ENCODE measurements around the gene YBEY.
"Not testable (repeated sequence)": the region's sequence is repeated elsewhere in the genome, so short reads cannot be mapped to it uniquely, and the experiment has no call there.

YBEY gene

GRCh38 chr21:46294647-46295176 lies 8.6 kb downstream of the YBEY start:
- no peak overlapping the region for H3K9ac ChIP-seq (ENCODE audit: low read length)
- no peaks in the 10 kb centered on the region for H3K27me3 ChIP-seq (ENCODE audit: control insufficient read depth, insufficient read depth, low read length)
- H3K9me3 ChIP-seq (ENCODE audit: control insufficient read depth, low read depth, low read length): no peaks in the 10 kb centered on the region
- H3K4me1 ChIP-seq (ENCODE audit: control insufficient read depth, low read depth, low read length): peaks cover 9% of the 10 kb centered on the region
- H3K4me3 ChIP-seq (ENCODE audit: low read length): no peak overlapping the region
- peaks cover 14% of the 10 kb centered on the region for H3K36me3 ChIP-seq (ENCODE audit: control insufficient read depth, low read depth, low read length)
- no peak overlapping the region for H3K27ac ChIP-seq (ENCODE audit: low read length)

GRCh38 chr21:46295177-46295770 lies 9.1 kb downstream of the YBEY start:
- Histone ChIP-seq H3K27ac (ENCODE audit: low read length) (no peak overlapping the region), H3K9me3 (ENCODE audit: control insufficient read depth, low read depth, low read length) (no peaks in the 10 kb centered on the region), H3K9ac (ENCODE audit: low read length) (no peak overlapping the region)

DNA sequence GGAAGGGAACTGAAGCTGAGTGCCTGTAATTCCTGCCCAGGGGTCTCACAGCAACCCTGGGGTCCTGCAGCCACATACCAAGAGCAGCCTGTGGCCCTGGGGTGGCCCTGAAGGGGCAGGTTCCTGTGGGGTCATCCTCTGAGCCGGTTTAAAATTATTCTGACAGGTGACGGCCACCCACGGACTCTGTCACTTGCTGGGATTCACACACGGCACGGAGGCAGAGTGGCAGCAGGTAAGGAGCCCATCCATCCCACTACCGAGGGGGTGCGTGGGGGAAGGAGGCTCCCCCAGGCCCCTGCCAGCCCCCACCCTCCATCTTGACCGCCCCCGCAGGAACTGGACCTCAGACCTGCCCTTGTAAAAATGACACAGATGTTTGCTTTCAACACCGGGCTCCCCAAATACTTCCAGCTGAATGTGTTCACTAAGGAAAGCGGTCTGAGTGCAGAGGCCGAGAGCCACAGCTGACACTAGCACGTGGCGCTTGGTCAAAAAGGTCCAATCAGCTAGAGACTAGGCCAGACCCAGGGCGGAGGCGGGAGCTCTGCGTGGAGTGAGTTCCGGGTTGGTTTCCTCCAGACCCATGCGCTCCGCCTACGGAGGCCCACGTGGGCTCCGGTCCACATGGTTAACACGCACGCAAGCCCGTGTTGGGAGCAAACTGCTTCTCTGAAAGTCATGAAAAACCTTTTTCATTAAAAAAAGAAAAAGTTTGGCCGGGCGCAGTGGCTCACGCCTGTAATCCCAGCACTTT lies 10.0 kb downstream of the YBEY start:
- Histone ChIP-seq H3K27me3 (ENCODE audit: control insufficient read depth, insufficient read depth, low read length) (no peaks in the 10 kb centered on the region), H3K9ac (ENCODE audit: low read length) (no peak overlapping the region), H3K36me3 (ENCODE audit: control insufficient read depth, low read depth, low read length) (peaks cover 20% of the 10 kb centered on the region), H3K4me3 (ENCODE audit: low read length) (no peak overlapping the region), H3K27ac (ENCODE audit: low read length) (no peak overlapping the region), H3K9me3 (ENCODE audit: control insufficient read depth, low read depth, low read length) (no peaks in the 10 kb centered on the region), H3K4me1 (ENCODE audit: control insufficient read depth, low read depth, low read length) (peaks cover 9% of the 10 kb centered on the region)

More at GRCh38 chr21:46295177-46295770, 9.1 kb downstream of the YBEY start:
- peaks cover 9% of the 10 kb centered on the region for H3K4me1 ChIP-seq (ENCODE audit: control insufficient read depth, low read depth, low read length)
- H3K4me3 ChIP-seq (ENCODE audit: low read length): no peak overlapping the region
- peaks cover 15% of the 10 kb centered on the region for H3K36me3 ChIP-seq (ENCODE audit: control insufficient read depth, low read depth, low read length)
- no peaks in the 10 kb centered on the region for H3K27me3 ChIP-seq (ENCODE audit: control insufficient read depth, insufficient read depth, low read length)

DNA sequence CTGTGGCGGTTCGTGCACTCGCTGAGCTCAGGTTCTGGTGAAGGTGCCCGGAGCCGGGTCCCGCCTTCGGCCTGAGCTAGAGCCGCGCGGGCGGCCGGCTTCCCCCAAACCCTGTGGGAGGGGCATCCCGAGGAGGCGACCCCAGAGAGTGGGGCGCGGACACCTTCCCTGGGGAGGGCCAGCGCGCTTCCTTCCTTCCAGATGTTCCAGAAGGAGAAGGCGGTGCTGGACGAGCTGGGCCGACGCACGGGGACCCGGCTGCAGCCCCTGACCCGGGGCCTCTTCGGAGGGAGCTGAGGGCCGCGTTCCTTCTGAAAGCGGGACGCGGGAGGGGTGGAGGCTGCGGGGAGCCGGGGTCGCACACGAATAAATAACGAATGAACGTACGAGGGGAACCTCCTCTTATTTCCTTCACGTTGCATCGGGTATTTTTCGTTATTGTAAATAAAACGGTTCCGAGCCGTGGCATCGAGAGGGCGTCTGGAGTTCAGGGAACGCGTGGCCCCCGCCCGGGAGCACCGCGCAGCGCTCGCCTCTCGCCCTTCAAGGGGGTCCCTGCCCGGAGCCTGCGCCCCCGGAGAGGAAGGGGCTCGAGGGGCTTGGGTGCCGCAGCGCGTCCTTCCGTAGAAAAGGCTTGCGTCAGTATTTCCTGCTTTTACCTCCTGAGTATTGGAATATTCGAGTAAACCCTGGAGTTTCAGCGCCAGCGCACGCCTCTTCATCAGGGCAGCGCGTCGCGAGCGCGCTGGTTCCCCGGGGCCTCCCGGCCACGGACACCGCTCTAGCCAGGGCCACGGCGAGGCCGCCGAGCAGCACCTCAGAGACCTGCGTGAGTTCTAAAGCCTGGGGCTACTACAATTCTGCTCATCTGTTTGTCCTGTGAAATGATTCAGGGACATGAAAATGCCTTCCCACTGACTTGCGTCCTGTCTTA lies 11.5 kb downstream of the YBEY start:
- no peak overlapping the region for H3K4me3 ChIP-seq (ENCODE audit: low read length)
- H3K9me3 ChIP-seq (ENCODE audit: control insufficient read depth, low read depth, low read length): no peaks in the 10 kb centered on the region
- no peak overlapping the region for H3K9ac ChIP-seq (ENCODE audit: low read length)
- peaks cover 9% of the 10 kb centered on the region for H3K4me1 ChIP-seq (ENCODE audit: control insufficient read depth, low read depth, low read length)
- no peaks in the 10 kb centered on the region for H3K27me3 ChIP-seq (ENCODE audit: control insufficient read depth, insufficient read depth, low read length)
- H3K36me3 ChIP-seq (ENCODE audit: control insufficient read depth, low read depth, low read length): peaks cover 25% of the 10 kb centered on the region
- no peak overlapping the region for H3K27ac ChIP-seq (ENCODE audit: low read length)

- no peak overlapping the region for H3K4me3 ChIP-seq (ENCODE audit: low read length)
- H3K36me3 ChIP-seq (ENCODE audit: control insufficient read depth, low read depth, low read length): peaks cover 25% of the 10 kb centered on the region
- H3K27me3 ChIP-seq (ENCODE audit: control insufficient read depth, insufficient read depth, low read length): no peaks in the 10 kb centered on the region
- no peak overlapping the region for H3K9ac ChIP-seq (ENCODE audit: low read length)
- H3K9me3 ChIP-seq (ENCODE audit: control insufficient read depth, low read depth, low read length): no peaks in the 10 kb centered on the region
- peaks cover 9% of the 10 kb centered on the region for H3K4me1 ChIP-seq (ENCODE audit: control insufficient read depth, low read depth, low read length)
- no peak overlapping the region for H3K27ac ChIP-seq (ENCODE audit: low read length)
Observed at GRCh38 chr21:46299167-46299566, 13.0 kb downstream of the YBEY start.

DNA sequence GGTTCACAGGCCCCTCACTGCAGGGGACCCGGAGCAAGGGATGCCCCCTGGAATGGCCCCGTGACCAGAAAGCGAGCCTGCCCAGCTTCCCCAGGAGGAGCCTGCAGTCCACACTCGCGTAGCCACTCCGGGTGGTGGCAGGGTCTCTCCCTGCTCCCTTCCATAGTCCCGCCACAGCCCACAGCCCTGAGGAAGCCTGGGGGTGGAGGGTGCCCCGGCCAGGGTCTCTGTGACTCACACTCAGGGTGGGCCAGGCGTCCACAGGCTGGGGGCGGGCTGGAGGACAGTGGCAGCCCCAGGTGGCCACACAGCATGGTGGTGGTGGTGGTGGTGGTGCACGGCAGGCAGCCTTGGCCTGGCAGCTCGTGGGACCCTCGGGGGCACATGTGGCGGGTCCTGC lies 15.6 kb downstream of the YBEY start:
- Histone ChIP-seq H3K36me3 (ENCODE audit: control insufficient read depth, low read depth, low read length) (peaks cover 34% of the 10 kb centered on the region), H3K9ac (ENCODE audit: low read length) (no peak overlapping the region), H3K4me1 (ENCODE audit: control insufficient read depth, low read depth, low read length) (no peaks in the 10 kb centered on the region), H3K4me3 (ENCODE audit: low read length) (no peak overlapping the region), H3K27me3 (ENCODE audit: control insufficient read depth, insufficient read depth, low read length) (no peaks in the 10 kb centered on the region), H3K9me3 (ENCODE audit: control insufficient read depth, low read depth, low read length) (no peaks in the 10 kb centered on the region), H3K27ac (ENCODE audit: low read length) (no peak overlapping the region)

DNA sequence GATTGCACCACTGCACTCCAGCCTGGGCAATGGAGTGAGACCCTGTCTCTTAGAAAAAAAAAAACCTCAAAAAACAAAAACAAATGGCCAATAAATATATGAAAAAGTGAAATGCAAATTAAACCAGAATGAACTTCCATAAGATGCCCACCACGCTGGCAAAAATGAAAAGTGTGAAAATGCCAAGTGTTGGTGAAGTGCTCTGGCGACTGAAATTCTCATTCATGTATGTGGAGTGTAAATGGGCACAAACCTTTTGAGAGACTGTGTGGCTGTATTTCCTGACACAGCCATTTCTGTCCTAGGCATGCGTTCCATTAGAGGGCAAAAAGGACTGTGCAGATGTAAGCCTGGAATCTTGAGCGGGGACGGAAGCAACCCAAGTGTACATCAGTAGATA lies 18.3 kb downstream of the YBEY start:
- Histone ChIP-seq H3K27ac (ENCODE audit: low read length) (no peak overlapping the region), H3K4me1 (ENCODE audit: control insufficient read depth, low read depth, low read length) (no peaks in the 10 kb centered on the region), H3K9me3 (ENCODE audit: control insufficient read depth, low read depth, low read length) (no peaks in the 10 kb centered on the region), H3K27me3 (ENCODE audit: control insufficient read depth, insufficient read depth, low read length) (no peaks in the 10 kb centered on the region), H3K4me3 (ENCODE audit: low read length) (no peak overlapping the region), H3K9ac (ENCODE audit: low read length) (no peak overlapping the region), H3K36me3 (ENCODE audit: control insufficient read depth, low read depth, low read length) (peaks cover 45% of the 10 kb centered on the region)

GRCh38 chr21:46304955-46305354 lies 18.8 kb downstream of the YBEY start:
- Histone ChIP-seq H3K4me1 (ENCODE audit: control insufficient read depth, low read depth, low read length) (no peaks in the 10 kb centered on the region), H3K9me3 (ENCODE audit: control insufficient read depth, low read depth, low read length) (no peaks in the 10 kb centered on the region), H3K36me3 (ENCODE audit: control insufficient read depth, low read depth, low read length) (peaks cover 44% of the 10 kb centered on the region), H3K27ac (ENCODE audit: low read length) (no peak overlapping the region), H3K9ac (ENCODE audit: low read length) (no peak overlapping the region), H3K4me3 (ENCODE audit: low read length) (no peak overlapping the region), H3K27me3 (ENCODE audit: control insufficient read depth, insufficient read depth, low read length) (no peaks in the 10 kb centered on the region)

DNA sequence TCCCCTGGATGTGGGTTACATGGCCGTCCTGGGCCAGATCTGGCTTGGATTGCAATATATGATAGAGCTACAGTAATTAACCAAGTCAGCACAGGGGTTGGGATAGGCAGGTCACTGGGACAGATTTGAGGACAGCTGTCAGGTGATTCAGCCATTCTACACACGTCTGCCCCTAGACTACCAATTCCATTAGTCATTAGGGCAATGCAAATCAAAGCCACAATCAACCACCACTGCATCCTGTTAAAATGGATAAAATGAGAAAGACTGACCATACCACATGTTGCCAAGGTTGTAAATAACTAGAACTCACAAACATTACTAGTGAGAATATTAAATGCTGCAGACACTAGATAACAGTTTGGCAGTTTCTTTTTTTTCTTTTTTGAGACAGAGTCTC lies 21.5 kb downstream of the YBEY start:
- Histone ChIP-seq H3K27ac (ENCODE audit: low read length) (no peak overlapping the region), H3K27me3 (ENCODE audit: control insufficient read depth, insufficient read depth, low read length) (no peaks in the 10 kb centered on the region), H3K4me1 (ENCODE audit: control insufficient read depth, low read depth, low read length) (no peaks in the 10 kb centered on the region), H3K36me3 (ENCODE audit: control insufficient read depth, low read depth, low read length) (peaks cover 32% of the 10 kb centered on the region), H3K4me3 (ENCODE audit: low read length) (no peak overlapping the region), H3K9ac (ENCODE audit: low read length) (no peak overlapping the region), H3K9me3 (ENCODE audit: control insufficient read depth, low read depth, low read length) (no peaks in the 10 kb centered on the region)

GRCh38 chr21:46308431-46308830 lies 22.3 kb downstream of the YBEY start:
- Histone ChIP-seq H3K4me1 (ENCODE audit: control insufficient read depth, low read depth, low read length) (no peaks in the 10 kb centered on the region), H3K4me3 (ENCODE audit: low read length) (no peak overlapping the region), H3K36me3 (ENCODE audit: control insufficient read depth, low read depth, low read length) (peaks cover 40% of the 10 kb centered on the region), H3K27me3 (ENCODE audit: control insufficient read depth, insufficient read depth, low read length) (no peaks in the 10 kb centered on the region), H3K9me3 (ENCODE audit: control insufficient read depth, low read depth, low read length) (no peaks in the 10 kb centered on the region), H3K9ac (ENCODE audit: low read length) (no peak overlapping the region), H3K27ac (ENCODE audit: low read length) (no peak overlapping the region)

- peaks cover 33% of the 10 kb centered on the region for H3K36me3 ChIP-seq (ENCODE audit: control insufficient read depth, low read depth, low read length)
- H3K4me1 ChIP-seq (ENCODE audit: control insufficient read depth, low read depth, low read length); H3K27ac ChIP-seq (ENCODE audit: low read length); H3K9ac ChIP-seq (ENCODE audit: low read length); H3K9me3 ChIP-seq (ENCODE audit: control insufficient read depth, low read depth, low read length); H3K27me3 ChIP-seq (ENCODE audit: control insufficient read depth, insufficient read depth, low read length); H3K4me3 ChIP-seq (ENCODE audit: low read length): not testable (repeated sequence)
Observed at GRCh38 chr21:46310260-46310659, 24.1 kb downstream of the YBEY start.

Data from iPS-18a (cell line).